ENCODE measurements around the gene CTTNBP2NL.
A peak's percentile ranks its signal among the peaks of the same experiment; 100 is the strongest.

Gene CTTNBP2NL

DNA sequence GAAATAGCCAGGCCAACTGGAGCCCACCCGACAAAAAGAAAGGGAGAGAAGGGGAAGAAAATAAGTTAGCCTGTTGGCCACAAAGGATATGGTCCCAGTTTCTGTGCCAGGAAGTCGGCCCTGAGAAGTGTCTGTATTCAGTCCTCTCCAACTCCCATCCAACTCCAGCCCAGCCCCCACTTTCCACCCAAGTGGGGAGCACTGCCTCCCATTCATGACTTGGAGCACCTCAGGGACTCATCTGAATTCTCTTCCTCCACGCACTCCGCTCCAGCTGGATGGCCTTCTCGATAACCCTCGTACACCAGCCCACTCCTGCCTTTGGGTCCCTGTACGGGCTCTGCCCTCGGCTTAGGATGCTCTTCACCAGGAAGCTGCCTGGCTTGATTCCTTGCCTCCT is 110.7 kb downstream of the CTTNBP2NL start:
- no peaks in the 10 kb centered on the region for H3K36me3 ChIP-seq
- intact Hi-C loops (cut with DNase I; ENCODE audit: low total_unique reads), result no loop called here
- H3K4me3 ChIP-seq, result no peak overlapping the region
- no peaks in the 10 kb centered on the region for H3K9me3 ChIP-seq
- no peak for DNase-seq
- no peak overlapping the region for H3K27ac ChIP-seq
- H3K4me1 ChIP-seq, result peaks cover 0 to 31% (median 21%) of the 10 kb centered on the region in 4 donors
- peaks cover 0 to 52% of the 10 kb centered on the region in 2 donors for H3K27me3 ChIP-seq
- TF ChIP-seq, protein P1, sequence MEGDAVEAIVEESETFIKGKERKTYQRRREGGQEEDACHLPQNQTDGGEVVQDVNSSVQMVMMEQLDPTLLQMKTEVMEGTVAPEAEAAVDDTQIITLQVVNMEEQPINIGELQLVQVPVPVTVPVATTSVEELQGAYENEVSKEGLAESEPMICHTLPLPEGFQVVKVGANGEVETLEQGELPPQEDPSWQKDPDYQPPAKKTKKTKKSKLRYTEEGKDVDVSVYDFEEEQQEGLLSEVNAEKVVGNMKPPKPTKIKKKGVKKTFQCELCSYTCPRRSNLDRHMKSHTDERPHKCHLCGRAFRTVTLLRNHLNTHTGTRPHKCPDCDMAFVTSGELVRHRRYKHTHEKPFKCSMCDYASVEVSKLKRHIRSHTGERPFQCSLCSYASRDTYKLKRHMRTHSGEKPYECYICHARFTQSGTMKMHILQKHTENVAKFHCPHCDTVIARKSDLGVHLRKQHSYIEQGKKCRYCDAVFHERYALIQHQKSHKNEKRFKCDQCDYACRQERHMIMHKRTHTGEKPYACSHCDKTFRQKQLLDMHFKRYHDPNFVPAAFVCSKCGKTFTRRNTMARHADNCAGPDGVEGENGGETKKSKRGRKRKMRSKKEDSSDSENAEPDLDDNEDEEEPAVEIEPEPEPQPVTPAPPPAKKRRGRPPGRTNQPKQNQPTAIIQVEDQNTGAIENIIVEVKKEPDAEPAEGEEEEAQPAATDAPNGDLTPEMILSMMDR (IDR thresholded peaks at IDR 0.05), result no peak

DNA sequence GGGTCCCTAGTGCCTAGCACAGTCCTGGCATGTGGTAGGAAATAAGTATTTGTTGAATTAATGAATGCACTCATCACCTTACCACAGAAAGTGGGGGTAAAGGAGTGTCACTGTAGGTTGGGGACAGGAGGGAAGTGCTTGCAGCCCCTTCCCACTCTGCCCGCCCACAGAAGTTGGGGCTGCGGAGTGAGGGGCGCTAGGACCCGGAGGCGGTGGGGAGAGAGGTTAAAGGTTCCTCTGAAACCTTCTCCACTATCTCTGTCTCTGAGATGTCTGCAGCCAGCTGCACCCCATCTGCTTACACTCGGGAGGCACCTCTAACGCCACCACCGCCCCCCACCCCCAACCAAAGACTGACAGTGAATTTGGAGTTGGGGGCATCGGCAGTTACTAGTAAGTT is 111.3 kb downstream of the CTTNBP2NL start:
- peaks cover 0 to 46% of the 10 kb centered on the region in 2 donors for H3K27me3 ChIP-seq
- intact Hi-C loops (cut with DNase I; ENCODE audit: low total_unique reads), result no loop called here
- H3K36me3 ChIP-seq, result no peaks in the 10 kb centered on the region
- no peaks in the 10 kb centered on the region for H3K9me3 ChIP-seq
- H3K4me3 ChIP-seq, result no peak overlapping the region
- peaks cover 0 to 25% (median 18%) of the 10 kb centered on the region in 4 donors for H3K4me1 ChIP-seq
- no peak overlapping the region for H3K27ac ChIP-seq
- TF ChIP-seq, protein P1 (IDR thresholded peaks at IDR 0.05), result no peak
- no peak for DNase-seq

- TF ChIP-seq, protein P1 (IDR thresholded peaks at IDR 0.05), result no peak
- Histone ChIP-seq H3K4me3 (peak overlapping the region; percentile 40 to 64), H3K27me3 (peaks cover 0 to 42% of the 10 kb centered on the region in 2 donors), H3K9me3 (no peaks in the 10 kb centered on the region), H3K36me3 (no peaks in the 10 kb centered on the region), H3K27ac (no peak overlapping the region), H3K4me1 (peaks cover 0 to 20% (median 17%) of the 10 kb centered on the region in 4 donors)
- intact Hi-C loops (cut with DNase I; ENCODE audit: low total_unique reads), result no loop called here
- DNase-seq, result no peak
These were observed 111.9 kb downstream of the CTTNBP2NL start for GRCh38 chr1:112507921-112508277.

- peaks cover 0 to 20% (median 17%) of the 10 kb centered on the region in 4 donors for H3K4me1 ChIP-seq
- no peaks in the 10 kb centered on the region for H3K36me3 ChIP-seq
- no peak for DNase-seq
- TF ChIP-seq, protein P1 (IDR thresholded peaks at IDR 0.05), result no peak
- peaks cover 0 to 41% of the 10 kb centered on the region in 2 donors for H3K27me3 ChIP-seq
- H3K9me3 ChIP-seq, result no peaks in the 10 kb centered on the region
- intact Hi-C loops (cut with DNase I; ENCODE audit: low total_unique reads), result no loop called here
- peak within 1 kb of the TSS; percentile 40 to 64 for H3K4me3 ChIP-seq
- H3K27ac ChIP-seq, result no peak within 1 kb of the TSS
These were observed 112.4 kb downstream of the CTTNBP2NL start, which contains the start of gene WNT2B for GRCh38 chr1:112508278-112509004. TSS of gene WNT2B (plus strand) at chr1:112508965. CDS start at chr1:112509263, 298 bp downstream.

DNA sequence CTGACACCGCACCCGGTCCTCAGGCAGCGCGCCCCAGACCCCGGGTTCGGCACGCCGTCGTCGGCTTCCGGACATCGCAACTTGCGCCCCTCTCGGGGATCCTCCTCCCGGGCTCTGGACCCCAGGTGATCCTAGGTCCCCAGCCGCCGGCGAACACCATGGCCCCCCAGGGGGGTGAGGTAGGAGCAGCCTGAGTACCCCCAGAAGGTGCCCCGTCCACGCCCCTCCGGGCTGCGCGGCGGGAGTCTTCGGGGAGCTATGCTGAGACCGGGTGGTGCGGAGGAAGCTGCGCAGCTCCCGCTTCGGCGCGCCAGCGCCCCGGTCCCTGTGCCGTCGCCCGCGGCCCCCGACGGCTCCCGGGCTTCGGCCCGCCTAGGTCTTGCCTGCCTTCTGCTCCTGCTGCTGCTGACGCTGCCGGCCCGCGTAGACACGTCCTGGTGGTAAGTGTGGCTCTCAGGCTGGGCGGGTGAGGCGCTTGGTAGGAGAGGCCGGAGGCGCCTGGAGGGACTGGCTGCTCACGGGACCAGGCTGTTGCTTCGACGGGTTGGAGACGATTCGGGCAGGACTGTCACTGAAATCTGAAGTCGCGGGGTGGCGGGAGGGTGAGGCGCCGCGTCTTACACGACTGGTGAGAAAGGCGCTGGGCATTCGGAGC is 113.1 kb downstream of the CTTNBP2NL start:
- H3K9me3 ChIP-seq, result no peaks in the 10 kb centered on the region
- H3K27ac ChIP-seq, result no peak overlapping the region
- intact Hi-C loops (cut with DNase I; ENCODE audit: low total_unique reads), result no loop called here
- no peak for DNase-seq
- TF ChIP-seq, protein P1 (IDR thresholded peaks at IDR 0.05), result no peak
- no peaks in the 10 kb centered on the region for H3K36me3 ChIP-seq
- H3K4me1 ChIP-seq, result peaks cover 0 to 20% (median 17%) of the 10 kb centered on the region in 4 donors
- peak overlapping the region; percentile 40 to 64 for H3K4me3 ChIP-seq
- H3K27me3 ChIP-seq, result peaks cover 0 to 35% of the 10 kb centered on the region in 2 donors
